BLaER1 treated with 17β-estradiol and CSF1 and Interleukin-3, amounts not matched to agents 10 nM and 100 nM (cell line): ENCODE data around the gene SLC45A2.
"Not testable (repeated sequence)": the region's sequence is repeated elsewhere in the genome, so short reads cannot be mapped to it uniquely, and the experiment has no call there.

Experiments
- H3K27ac ChIP-seq, 11 experiments: shearing (Covaris generic); formaldehyde crosslinking; 2 replicates each; pipeline ENCODE4 v1.8.1; 2022
- H3K27me3 ChIP-seq, 11 experiments: shearing (Covaris generic); formaldehyde crosslinking; 2 replicates each; pipeline ENCODE4 v1.8.1; 2022
- H3K36me3 ChIP-seq, 11 experiments: shearing (Covaris generic); formaldehyde crosslinking; 2 replicates each; pipeline ENCODE4 v1.8.1; 2022
- H3K4me1 ChIP-seq, 10 experiments: shearing (Covaris generic); formaldehyde crosslinking; 2 replicates each; pipeline ENCODE4 v1.8.1; 2022
- H3K4me2 ChIP-seq, 11 experiments: shearing (Covaris generic); formaldehyde crosslinking; 2 replicates each; pipeline ENCODE4 v1.8.1; 2022
- H3K4me3 ChIP-seq, 10 experiments: shearing (Covaris generic); formaldehyde crosslinking; 2 replicates each; pipeline ENCODE4 v1.8.1; 2022
- H3K9ac ChIP-seq, 11 experiments: shearing (Covaris generic); formaldehyde crosslinking; 2 replicates each; pipeline ENCODE4 v1.8.1; 2022
- H3K9me3 ChIP-seq, 11 experiments: shearing (Covaris generic); formaldehyde crosslinking; replicated peaks in 1 of 11; 2 replicates each; pipeline ENCODE4 v1.8.1; 2022
- H4K20me1 ChIP-seq, 11 experiments: shearing (Covaris generic); formaldehyde crosslinking; 2 replicates each; pipeline ENCODE4 v1.8.1; 2022
- Cebpa-rat ChIP-seq, 11 experiments: shearing (Covaris generic); IDR thresholded peaks; 2 replicates each; pipeline ENCODE4 v1.8.1; 2022

The SLC45A2 gene

GRCh38 chr5:33958176-33958575 lies 26.3 kb downstream of the SLC45A2 start:
- Histone ChIP-seq H3K9me3 (peaks cover 6 to 24% (median 11%) of the 10 kb centered on the region in 11 experiments), H3K27ac (no peak overlapping the region), H4K20me1 (no peaks in the 10 kb centered on the region), H3K4me1 (no peaks in the 10 kb centered on the region), H3K36me3 (no peaks in the 10 kb centered on the region), H3K4me3 (no peak overlapping the region), H3K27me3 (no peaks in the 10 kb centered on the region), H3K9ac (no peak overlapping the region), H3K4me2 (no peak overlapping the region)
- no peak for TF ChIP-seq Cebpa-rat (IDR thresholded peaks at IDR 0.05)

- Histone ChIP-seq H3K27me3 (no peaks in the 10 kb centered on the region), H3K9ac (no peak overlapping the region), H3K9me3 (peaks cover 6 to 24% (median 11%) of the 10 kb centered on the region in 11 experiments), H3K27ac (no peak overlapping the region), H3K4me2 (no peak overlapping the region), H3K4me1 (no peaks in the 10 kb centered on the region), H3K36me3 (no peaks in the 10 kb centered on the region), H3K4me3 (no peak overlapping the region), H4K20me1 (no peaks in the 10 kb centered on the region)
- TF ChIP-seq Cebpa-rat (IDR thresholded peaks at IDR 0.05) = no peak
Observed at GRCh38 chr5:33957577-33958150, 26.8 kb downstream of the SLC45A2 start.

GRCh38 chr5:33952175-33952574 lies 32.3 kb downstream of the SLC45A2 start:
- not testable (repeated sequence) for H3K27me3 ChIP-seq, H3K4me3 ChIP-seq, H3K9ac ChIP-seq, H4K20me1 ChIP-seq, H3K27ac ChIP-seq, H3K4me2 ChIP-seq, H3K36me3 ChIP-seq
- peaks cover 0 to 30% (median 0%) of the 10 kb centered on the region in 10 experiments; a peak in 6 of 20 replicates for H3K4me1 ChIP-seq
- peaks cover 6 to 24% (median 11%) of the 10 kb centered on the region in 11 experiments for H3K9me3 ChIP-seq

GRCh38 chr5:33944543-33945132 lies 39.9 kb downstream of the SLC45A2 start:
- TF ChIP-seq Cebpa-rat (IDR thresholded peaks at IDR 0.05) = no peak
- no peak overlapping the region for H3K4me2 ChIP-seq
- H3K4me1 ChIP-seq = peaks cover 0 to 39% (median 0%) of the 10 kb centered on the region in 10 experiments; a peak in 8 of 20 replicates
- H3K27me3 ChIP-seq = no peaks in the 10 kb centered on the region
- no peaks in the 10 kb centered on the region for H3K9me3 ChIP-seq
- no peak overlapping the region for H3K9ac ChIP-seq
- H3K36me3 ChIP-seq = no peaks in the 10 kb centered on the region
- no peak overlapping the region for H3K4me3 ChIP-seq
- no peaks in the 10 kb centered on the region for H4K20me1 ChIP-seq
- H3K27ac ChIP-seq = no peak overlapping the region

GRCh38 chr5:33941090-33941489 lies 43.4 kb downstream of the SLC45A2 start:
- H3K36me3 ChIP-seq = no peaks in the 10 kb centered on the region
- no peak overlapping the region for H3K4me3 ChIP-seq
- H3K9ac ChIP-seq = no peak overlapping the region
- peaks cover 5 to 13% (median 9%) of the 10 kb centered on the region in 11 experiments; a peak in 21 of 22 replicates for H3K27me3 ChIP-seq
- H4K20me1 ChIP-seq = no peaks in the 10 kb centered on the region
- peak overlapping the region in 3 of 11 experiments; percentile 19 to 78 (median 64); a peak in 5 of 22 replicates for H3K4me2 ChIP-seq
- H3K9me3 ChIP-seq = peaks cover 17 to 28% (median 21%) of the 10 kb centered on the region in 11 experiments
- H3K27ac ChIP-seq = no peak overlapping the region
- no peak for TF ChIP-seq Cebpa-rat (IDR thresholded peaks at IDR 0.05)
- H3K4me1 ChIP-seq = peaks cover 0 to 34% (median 0%) of the 10 kb centered on the region in 10 experiments; a peak in 8 of 20 replicates

- H3K9me3 ChIP-seq = peaks cover 19 to 32% (median 24%) of the 10 kb centered on the region in 11 experiments
- H3K36me3 ChIP-seq = no peaks in the 10 kb centered on the region
- H3K4me1 ChIP-seq = peaks cover 0 to 34% (median 0%) of the 10 kb centered on the region in 10 experiments; a peak in 8 of 20 replicates
- H3K4me3 ChIP-seq = no peak overlapping the region
- peak overlapping the region in 4 of 11 experiments; percentile 19 to 78 (median 45); a peak in 6 of 22 replicates for H3K4me2 ChIP-seq
- TF ChIP-seq Cebpa-rat (IDR thresholded peaks at IDR 0.05) = peak in 3 of 11 experiments; percentile 54 to 65 (median 62); a peak in 4 of 22 replicates
- H3K9ac ChIP-seq = no peak overlapping the region
- no peaks in the 10 kb centered on the region for H4K20me1 ChIP-seq
- H3K27ac ChIP-seq = peak overlapping the region in 4 of 11 experiments; percentile 1 to 32 (median 26); a peak in 6 of 22 replicates
- peaks cover 11 to 23% (median 18%) of the 10 kb centered on the region in 11 experiments; a peak in 21 of 22 replicates for H3K27me3 ChIP-seq
Observed at GRCh38 chr5:33939556-33940262, 44.8 kb downstream of the SLC45A2 start.

GRCh38 chr5:33938881-33939280 lies 45.6 kb downstream of the SLC45A2 start:
- no peaks in the 10 kb centered on the region for H4K20me1 ChIP-seq
- peaks cover 19 to 32% (median 24%) of the 10 kb centered on the region in 11 experiments for H3K9me3 ChIP-seq
- H3K4me3 ChIP-seq = no peak overlapping the region
- H3K9ac ChIP-seq = no peak overlapping the region
- peak overlapping the region in 2 of 11 experiments; percentile 64 to 78; a peak in 3 of 22 replicates for H3K4me2 ChIP-seq
- no peak for TF ChIP-seq Cebpa-rat (IDR thresholded peaks at IDR 0.05)
- no peaks in the 10 kb centered on the region for H3K36me3 ChIP-seq
- peaks cover 0 to 41% (median 0%) of the 10 kb centered on the region in 10 experiments; a peak in 9 of 20 replicates for H3K4me1 ChIP-seq
- H3K27ac ChIP-seq = no peak overlapping the region
- H3K27me3 ChIP-seq = peaks cover 11 to 23% (median 18%) of the 10 kb centered on the region in 11 experiments; a peak in 21 of 22 replicates

- Histone ChIP-seq H3K4me2 (peak overlapping the region in 1 of 11 experiments; percentile 64; a peak in 2 of 22 replicates), H3K9ac (no peak overlapping the region), H3K9me3 (peaks cover 19 to 32% (median 24%) of the 10 kb centered on the region in 11 experiments), H3K4me3 (no peak overlapping the region), H3K27ac (no peak overlapping the region), H3K4me1 (peaks cover 0 to 45% (median 2%) of the 10 kb centered on the region in 10 experiments; a peak in 9 of 20 replicates), H3K36me3 (no peaks in the 10 kb centered on the region), H3K27me3 (peaks cover 11 to 23% (median 18%) of the 10 kb centered on the region in 11 experiments; a peak in 21 of 22 replicates), H4K20me1 (no peaks in the 10 kb centered on the region)
- no peak for TF ChIP-seq Cebpa-rat (IDR thresholded peaks at IDR 0.05)
Observed at GRCh38 chr5:33938507-33938796, 46.0 kb downstream of the SLC45A2 start.
